COLO668 (cell line): ENCODE data around the gene FBLN5.

Experiments
- DNase-seq: peaks from one replicate; lab custom pipeline; 2025; ENCODE audit not compliant: unreplicated experiment; lab: John Stamatoyannopoulos, UW

Gene FBLN5

GRCh38 chr14:91834571-91834970 lies 112.9 kb downstream of the FBLN5 start:
- no peak for DNase-seq

- no peak for DNase-seq
These were observed 116.2 kb downstream of the FBLN5 start for GRCh38 chr14:91831337-91831736.

- no peak for DNase-seq
These were observed 116.7 kb downstream of the FBLN5 start for GRCh38 chr14:91830777-91831176.

- no peak for DNase-seq
These were observed 118.0 kb downstream of the FBLN5 start for GRCh38 chr14:91829511-91829910.

- DNase-seq = no peak
These were observed 119.7 kb downstream of the FBLN5 start for GRCh38 chr14:91827746-91828145.
